GM18861 (cell line): ENCODE measurements around the gene CCDC175.

Experiments
- ATAC-seq: cut with Tn5 transposase; IDR thresholded peaks from one replicate; pipeline ENCODE4 v1.9.1; 2021; ENCODE audit not compliant: unreplicated experiment

CCDC175 gene

DNA sequence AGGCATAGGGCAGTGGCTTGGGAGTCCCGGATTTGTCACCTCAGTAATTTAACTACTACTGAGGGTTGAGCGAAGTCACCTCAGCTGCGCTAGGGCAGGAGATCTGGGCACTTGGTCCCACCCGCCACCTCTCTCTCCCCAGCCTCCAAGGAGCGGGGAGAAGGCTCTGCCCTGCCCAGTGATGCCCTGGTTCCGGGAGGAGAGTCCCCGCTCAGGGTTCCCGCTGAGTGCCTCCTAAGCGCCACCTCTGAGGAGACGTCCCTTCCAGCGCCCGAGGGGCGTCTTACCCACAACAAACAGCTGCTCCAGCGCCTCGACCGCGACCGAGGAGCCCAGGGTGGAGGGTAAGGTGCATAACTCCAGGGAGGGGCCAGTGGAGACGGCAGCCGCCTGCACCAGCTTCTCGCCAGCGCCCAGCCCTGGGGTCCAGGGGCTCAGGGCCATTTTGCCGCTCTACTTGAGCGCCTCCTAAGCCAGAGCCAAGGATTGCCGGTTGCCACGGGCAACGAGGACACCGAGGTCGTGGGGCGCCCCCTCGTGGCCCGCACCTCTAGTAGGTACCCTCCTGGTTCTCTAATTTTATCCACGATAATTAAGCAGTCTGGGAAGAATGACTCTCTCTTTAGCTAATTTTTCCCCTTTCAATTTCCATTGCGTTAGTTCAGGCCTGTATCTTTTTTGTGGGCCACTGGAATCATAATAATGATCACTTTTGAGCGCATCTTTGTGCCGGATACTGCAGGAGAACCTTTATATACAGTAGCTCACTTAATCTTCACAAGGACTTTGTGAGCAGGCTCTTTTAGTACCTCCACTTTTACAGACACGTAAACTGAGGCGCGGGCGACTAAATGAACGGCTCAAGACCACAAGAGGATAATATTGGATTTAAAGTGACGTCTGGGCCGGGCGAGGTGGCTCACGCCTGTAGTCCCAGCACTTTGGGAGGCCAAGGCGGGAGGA lies at the start of gene CCDC175:
TSS of gene CCDC175 (minus strand) at position 481 of the 963 bp plus-strand sequence. CDS start at position 444, 37 bp downstream.
- ATAC-seq, result peak; percentile 94

- ATAC-seq, result no peak
These were observed 46.0 kb upstream of the CCDC175 start for GRCh38 chr14:59622631-59623030.

- ATAC-seq, result no peak
These were observed 42.4 kb upstream of the CCDC175 start for GRCh38 chr14:59619061-59619460.

GRCh38 chr14:59601056-59601455 lies 24.4 kb upstream of the CCDC175 start:
- no peak for ATAC-seq

- no peak for ATAC-seq
These were observed 23.8 kb upstream of the CCDC175 start for GRCh38 chr14:59600211-59600945.

- no peak for ATAC-seq
These were observed 18.5 kb upstream of the CCDC175 start for GRCh38 chr14:59595071-59595470.

DNA sequence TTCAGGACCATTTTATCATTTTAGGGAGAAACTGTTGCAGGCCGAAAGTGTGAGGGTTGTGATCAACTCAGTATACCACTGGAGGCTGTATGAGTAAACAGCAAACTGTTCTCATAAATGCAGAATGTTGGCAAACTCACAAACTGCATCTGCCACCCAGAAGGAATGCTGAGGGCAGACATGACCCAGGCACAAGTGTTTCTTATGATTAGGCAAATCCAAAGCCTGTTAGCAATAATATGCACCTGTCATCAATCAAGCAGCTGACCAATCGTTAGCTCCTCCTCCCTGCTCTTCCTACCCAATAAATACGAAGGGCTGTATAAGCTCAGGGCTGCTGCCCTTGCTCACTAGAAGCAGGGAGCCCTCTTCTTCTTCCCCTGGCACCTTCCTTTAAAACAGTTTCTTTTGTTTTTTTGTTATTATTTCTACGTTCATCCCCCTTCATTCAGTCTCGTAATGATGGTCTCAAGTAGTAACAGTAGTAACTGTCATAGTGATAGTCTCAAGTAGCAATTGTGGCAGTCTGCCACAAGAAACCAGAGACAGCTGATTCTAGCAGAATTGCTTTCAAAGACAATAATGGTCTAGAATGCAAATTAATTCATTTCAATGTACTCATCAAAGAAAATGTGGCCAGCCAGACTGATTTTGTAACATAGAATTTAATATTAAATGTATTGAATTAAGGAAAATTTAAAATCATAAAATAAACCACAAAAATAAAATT lies 15.2 kb upstream of the CCDC175 start:
- ATAC-seq, result no peak

- no peak for ATAC-seq
These were observed 11.5 kb upstream of the CCDC175 start for GRCh38 chr14:59588101-59588500.

GRCh38 chr14:59585891-59586554 lies 9.4 kb upstream of the CCDC175 start:
- no peak for ATAC-seq

DNA sequence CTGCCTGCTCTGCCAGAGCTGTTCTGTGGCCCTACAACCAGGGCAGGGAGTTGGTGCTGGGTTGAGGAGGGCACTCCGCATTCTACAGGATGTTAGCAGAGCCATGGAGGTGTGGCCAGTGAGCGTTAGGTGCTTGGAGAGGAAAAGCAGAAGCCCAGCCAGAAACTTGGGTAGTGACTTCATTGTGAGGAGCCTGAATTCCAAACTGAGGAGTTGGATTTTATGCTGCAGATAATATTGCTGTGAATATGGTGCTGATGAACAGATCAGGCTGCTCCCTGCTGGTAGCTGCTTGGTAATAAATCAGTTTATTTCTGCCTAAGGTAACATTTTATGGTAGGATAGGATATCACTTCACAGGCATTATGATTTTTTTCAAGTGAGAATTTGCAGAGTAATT lies 7.1 kb upstream of the CCDC175 start:
- no peak for ATAC-seq

GRCh38 chr14:59582845-59583509 lies 6.4 kb upstream of the CCDC175 start:
- no peak for ATAC-seq

- no peak for ATAC-seq
These were observed 5.5 kb upstream of the CCDC175 start for GRCh38 chr14:59582161-59582560.

GRCh38 chr14:59580911-59581310 lies 4.3 kb upstream of the CCDC175 start:
- no peak for ATAC-seq

GRCh38 chr14:59570122-59570521 lies 6.5 kb downstream of the CCDC175 start:
- ATAC-seq, result no peak

DNA sequence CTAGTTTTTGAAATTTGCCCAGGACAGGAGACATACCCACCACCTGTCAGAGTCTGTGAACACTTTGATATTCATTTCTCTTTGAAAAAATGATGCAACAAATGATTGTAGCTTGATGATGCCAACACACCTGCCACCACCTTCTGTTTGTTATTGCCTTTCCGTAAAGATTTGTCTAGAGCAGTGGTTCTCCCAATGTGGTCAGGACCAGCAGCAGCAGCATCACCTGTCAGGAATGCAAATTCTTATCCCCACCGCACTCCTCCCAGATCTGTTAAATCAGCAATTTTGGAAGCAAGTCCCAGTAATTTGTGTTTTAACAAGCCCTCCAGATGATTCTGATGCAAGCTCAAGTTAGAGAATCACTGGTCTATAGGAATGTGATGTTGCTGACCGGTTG lies 9.9 kb downstream of the CCDC175 start:
- no peak for ATAC-seq

DNA sequence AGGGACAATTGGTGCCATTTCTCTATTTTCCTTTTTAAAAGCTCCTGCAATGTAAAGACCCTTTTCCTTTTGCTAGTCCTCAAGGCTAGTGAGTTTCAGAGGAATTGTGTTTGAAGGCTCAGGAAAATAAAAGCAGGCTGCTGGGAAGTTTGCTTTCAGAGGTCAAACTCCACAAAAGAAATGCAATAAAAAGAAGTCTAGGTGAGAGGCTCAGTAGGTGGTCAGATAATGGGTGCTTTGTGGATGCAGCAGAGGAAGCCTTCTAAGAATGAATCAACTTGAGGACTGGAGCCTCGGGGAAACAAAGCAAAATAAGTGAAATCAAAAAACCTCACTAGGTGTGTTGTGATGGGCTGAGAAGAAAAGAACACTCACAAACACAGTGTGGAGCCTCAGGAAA lies 10.3 kb downstream of the CCDC175 start:
- ATAC-seq, result no peak

GRCh38 chr14:59565087-59565486 lies 11.5 kb downstream of the CCDC175 start:
- ATAC-seq, result no peak

DNA sequence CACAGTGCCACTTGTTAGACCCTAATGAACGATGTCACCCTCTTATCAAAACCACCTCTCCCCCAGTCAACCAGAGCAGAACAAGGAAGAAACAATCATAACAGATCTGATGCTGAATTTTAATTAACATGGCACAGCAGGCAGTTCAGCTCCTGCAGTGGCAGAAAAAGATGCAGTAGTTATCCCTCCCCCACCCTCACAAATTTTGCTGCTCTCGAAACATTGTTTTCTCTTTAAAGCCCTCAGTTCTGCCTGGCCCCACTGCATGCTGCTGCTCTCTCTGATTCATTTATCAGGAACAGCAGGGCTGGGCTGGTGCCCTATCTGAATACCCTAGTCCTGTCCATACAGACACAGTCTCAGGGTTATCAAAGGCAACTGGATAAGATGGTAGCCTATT lies 12.2 kb downstream of the CCDC175 start:
- no peak for ATAC-seq

DNA sequence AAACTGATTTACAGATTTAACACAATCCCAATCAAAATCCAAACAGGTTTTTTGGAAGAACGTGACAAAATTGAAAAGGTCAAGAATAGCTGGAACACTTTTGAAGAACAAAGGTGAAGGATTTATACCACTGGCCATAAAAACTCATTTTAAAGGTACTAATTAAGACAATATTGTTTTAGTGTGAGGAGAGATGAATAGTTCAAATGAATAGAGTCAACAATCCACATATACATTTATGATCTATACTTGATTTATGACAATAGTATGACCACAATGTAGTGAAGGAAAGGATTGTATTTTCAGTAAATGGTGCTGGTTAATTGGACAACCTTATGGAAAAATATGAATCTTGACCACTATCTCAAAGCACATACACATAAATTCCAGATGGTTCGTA lies 29.3 kb downstream of the CCDC175 start:
- ATAC-seq, result no peak

DNA sequence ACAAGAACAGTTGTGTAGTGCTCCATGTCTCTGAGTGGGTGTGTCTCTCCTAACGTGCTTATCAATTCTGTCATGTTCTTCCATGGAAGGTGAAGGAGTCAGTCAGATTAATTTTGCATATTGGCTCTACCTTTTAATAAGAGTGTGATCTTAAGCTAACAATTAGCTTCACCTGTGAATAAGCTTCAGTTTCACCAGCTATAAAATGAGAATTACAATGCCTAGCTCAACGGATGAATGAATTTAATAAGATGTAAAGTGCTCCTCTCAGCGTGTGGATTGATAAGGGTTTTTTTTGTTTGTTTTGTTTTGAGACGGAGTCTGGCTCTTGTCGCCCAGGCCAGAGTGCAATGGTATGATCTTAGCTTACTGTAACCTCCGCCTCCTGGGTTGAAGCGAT lies 32.7 kb downstream of the CCDC175 start:
- no peak for ATAC-seq
